ENCODE data around the gene EXOC7. TPM values are rescaled to one million over a fixed set of nuclear protein-coding genes. Genes with fewer than 3 reads are reported as not detected.

The EXOC7 gene
- total RNA-seq, 2 donors from 2014 or later, result 88.0 to 95.0 TPM

DNA sequence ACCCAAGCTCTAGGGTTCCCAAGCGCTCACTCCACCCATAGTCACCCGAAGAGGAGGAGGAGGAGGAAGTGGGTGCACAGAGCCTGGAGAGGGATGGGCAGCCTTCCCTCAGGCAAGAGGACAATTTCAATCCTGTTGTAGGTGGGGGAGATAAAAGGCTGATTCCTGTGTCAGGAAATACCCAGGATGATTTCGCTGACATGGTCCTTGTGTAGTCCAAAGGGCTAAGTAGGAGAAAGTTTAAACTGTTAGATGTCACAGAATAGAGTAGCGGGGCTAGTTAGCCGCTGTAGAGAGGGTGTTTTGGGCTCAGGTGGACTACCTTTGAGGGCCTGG, 1.3 kb upstream of the EXOC7 start:
- Histone ChIP-seq H3K36me3 (no peaks in the 10 kb centered on the region), H3K4me3 (no peak overlapping the region), H3K27ac (no peak overlapping the region), H3K27me3 (no peaks in the 10 kb centered on the region), H3K9ac (ENCODE audit: low read depth in 2 of 2, low read length in 2 of 2) (no peak overlapping the region), H3K9me3 (no peaks in the 10 kb centered on the region), H3K4me1 (peaks cover 8% of the 10 kb centered on the region)
- TF ChIP-seq, protein P1, sequence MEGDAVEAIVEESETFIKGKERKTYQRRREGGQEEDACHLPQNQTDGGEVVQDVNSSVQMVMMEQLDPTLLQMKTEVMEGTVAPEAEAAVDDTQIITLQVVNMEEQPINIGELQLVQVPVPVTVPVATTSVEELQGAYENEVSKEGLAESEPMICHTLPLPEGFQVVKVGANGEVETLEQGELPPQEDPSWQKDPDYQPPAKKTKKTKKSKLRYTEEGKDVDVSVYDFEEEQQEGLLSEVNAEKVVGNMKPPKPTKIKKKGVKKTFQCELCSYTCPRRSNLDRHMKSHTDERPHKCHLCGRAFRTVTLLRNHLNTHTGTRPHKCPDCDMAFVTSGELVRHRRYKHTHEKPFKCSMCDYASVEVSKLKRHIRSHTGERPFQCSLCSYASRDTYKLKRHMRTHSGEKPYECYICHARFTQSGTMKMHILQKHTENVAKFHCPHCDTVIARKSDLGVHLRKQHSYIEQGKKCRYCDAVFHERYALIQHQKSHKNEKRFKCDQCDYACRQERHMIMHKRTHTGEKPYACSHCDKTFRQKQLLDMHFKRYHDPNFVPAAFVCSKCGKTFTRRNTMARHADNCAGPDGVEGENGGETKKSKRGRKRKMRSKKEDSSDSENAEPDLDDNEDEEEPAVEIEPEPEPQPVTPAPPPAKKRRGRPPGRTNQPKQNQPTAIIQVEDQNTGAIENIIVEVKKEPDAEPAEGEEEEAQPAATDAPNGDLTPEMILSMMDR (IDR thresholded peaks at IDR 0.05), result no peak
- DNase-seq, result no peak
- intact Hi-C loops (cut with DNase I), result no loop called here

DNA sequence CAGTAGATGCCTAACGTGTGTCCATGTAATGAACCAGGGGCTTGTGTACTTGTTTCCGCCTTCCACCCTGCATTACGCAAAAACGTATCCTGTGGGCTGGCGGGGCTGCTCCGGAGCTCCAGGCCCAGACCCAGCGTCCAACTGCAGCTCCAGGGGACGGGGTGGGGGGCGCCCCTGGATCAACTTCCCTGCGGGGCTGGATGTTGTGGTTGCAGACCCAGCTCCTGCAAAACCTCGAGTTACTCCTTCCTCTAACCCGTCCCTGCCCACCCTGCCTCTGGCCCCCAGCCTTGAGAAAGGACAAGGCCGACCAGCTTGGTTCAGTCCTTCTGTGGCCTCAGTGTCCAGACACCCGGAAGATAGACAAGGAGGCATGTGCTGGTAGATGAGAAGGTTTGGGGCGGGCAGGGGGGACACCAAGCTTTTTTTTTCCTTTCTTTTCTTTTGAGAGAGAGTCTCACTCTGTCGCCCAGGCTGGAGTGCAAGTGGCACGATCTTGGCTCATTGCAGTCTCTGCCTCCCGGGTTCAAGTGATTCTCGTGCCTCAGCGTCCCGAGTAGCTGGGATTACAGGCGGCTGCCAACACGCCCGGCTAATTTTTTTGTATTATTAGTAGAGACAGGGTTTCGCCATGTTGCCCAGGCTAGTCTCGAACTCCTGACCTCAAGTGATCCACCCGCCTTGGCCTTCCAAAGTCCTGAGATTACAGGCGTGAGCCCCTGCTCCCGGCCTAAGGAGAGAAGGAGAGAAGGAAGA, 731 bp upstream of the EXOC7 start:
- H3K27me3 ChIP-seq, result no peaks in the 10 kb centered on the region
- peak overlapping the region; percentile 68 to 95 for H3K9ac ChIP-seq (ENCODE audit: low read depth in 2 of 2, low read length in 2 of 2)
- DNase-seq, result no peak
- peaks cover 8% of the 10 kb centered on the region for H3K4me1 ChIP-seq
- TF ChIP-seq, protein P1 (IDR thresholded peaks at IDR 0.05), result no peak
- intact Hi-C loops (cut with DNase I), result no loop called here
- peak overlapping the region; percentile 55 for H3K27ac ChIP-seq
- peak overlapping the region; percentile 89 for H3K4me3 ChIP-seq
- H3K36me3 ChIP-seq, result no peaks in the 10 kb centered on the region
- no peaks in the 10 kb centered on the region for H3K9me3 ChIP-seq

DNA sequence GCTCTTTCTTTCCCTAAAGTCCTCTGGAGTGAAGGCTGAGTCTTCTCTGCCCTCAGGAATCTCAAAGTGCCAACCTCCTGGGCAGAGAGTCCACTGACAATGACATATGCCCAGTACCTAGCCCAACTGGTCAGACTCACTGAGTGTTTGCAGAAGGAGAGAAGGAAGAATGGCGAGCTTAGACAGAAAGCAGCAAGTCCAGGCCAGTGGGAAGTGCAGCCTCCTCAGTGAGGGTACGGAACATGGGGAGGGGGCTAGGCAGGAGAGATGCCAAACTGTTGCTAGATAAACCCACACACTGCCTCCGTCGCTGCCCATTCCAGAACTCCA, 678 bp downstream of the EXOC7 start:
- Histone ChIP-seq H3K27ac (no peak overlapping the region), H3K36me3 (no peaks in the 10 kb centered on the region), H3K27me3 (no peaks in the 10 kb centered on the region), H3K4me3 (peak overlapping the region; percentile 89), H3K9ac (ENCODE audit: low read depth in 2 of 2, low read length in 2 of 2) (peak overlapping the region; percentile 88 to 95), H3K9me3 (no peaks in the 10 kb centered on the region), H3K4me1 (peaks cover 8% of the 10 kb centered on the region)
- intact Hi-C loops (cut with DNase I), result no loop called here
- TF ChIP-seq, protein P1 (IDR thresholded peaks at IDR 0.05), result no peak
- no peak for DNase-seq

- TF ChIP-seq, protein P1 (IDR thresholded peaks at IDR 0.05), result no peak
- H3K9ac ChIP-seq (ENCODE audit: low read depth in 2 of 2, low read length in 2 of 2), result no peak overlapping the region
- intact Hi-C loops (cut with DNase I), result no loop called here
- no peak for DNase-seq
- no peaks in the 10 kb centered on the region for H3K9me3 ChIP-seq
- no peaks in the 10 kb centered on the region for H3K27me3 ChIP-seq
- H3K36me3 ChIP-seq, result peaks cover 22% of the 10 kb centered on the region
- H3K4me1 ChIP-seq, result peaks cover 6% of the 10 kb centered on the region
- no peak overlapping the region for H3K27ac ChIP-seq
- no peak overlapping the region for H3K4me3 ChIP-seq
Measured at GRCh38 chr17:76097716-76098295, 5.8 kb downstream of the EXOC7 start.

DNA sequence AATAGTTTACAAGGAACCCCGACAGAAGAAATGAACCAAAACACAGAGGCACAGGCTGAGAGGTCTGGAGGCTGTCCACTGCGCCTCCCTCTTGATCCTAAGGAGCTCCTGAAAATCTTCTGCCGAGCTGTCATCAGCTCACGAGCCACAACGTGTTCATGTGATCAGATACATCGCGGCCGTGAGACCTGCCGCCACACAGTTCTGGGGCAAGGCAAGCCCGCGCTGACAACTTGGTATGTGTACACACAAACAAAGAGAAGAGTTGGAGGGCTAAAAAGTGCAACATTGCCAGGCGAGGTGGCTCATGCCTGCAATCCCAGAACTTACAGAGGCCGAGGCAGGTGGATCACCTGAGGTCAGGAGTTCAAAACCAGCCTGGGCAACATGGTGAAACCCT, 7.6 kb downstream of the EXOC7 start:
- intact Hi-C loops (cut with DNase I), result no loop called here
- no peaks in the 10 kb centered on the region for H3K4me1 ChIP-seq
- H3K9ac ChIP-seq (ENCODE audit: low read depth in 2 of 2, low read length in 2 of 2), result no peak overlapping the region
- H3K36me3 ChIP-seq, result peaks cover 22% of the 10 kb centered on the region
- H3K27me3 ChIP-seq, result no peaks in the 10 kb centered on the region
- no peak overlapping the region for H3K4me3 ChIP-seq
- no peak overlapping the region for H3K27ac ChIP-seq
- TF ChIP-seq, protein P1 (IDR thresholded peaks at IDR 0.05), result no peak
- DNase-seq, result no peak
- no peaks in the 10 kb centered on the region for H3K9me3 ChIP-seq
